ENCODE data around the gene ASB3. TPM values are rescaled to one million over a fixed set of nuclear protein-coding genes. Genes with fewer than 3 reads are reported as not detected.

The ASB3 gene
- total and polyA plus RNA-seq, 4 donors = 2.7 to 13.6 (median 8.7) TPM

GRCh38 chr2:53737091-53737490 lies 49.7 kb downstream of the ASB3 start:
- Histone ChIP-seq H3K4me1 (ENCODE audit: control insufficient read depth in 4 of 4, insufficient read depth in 4 of 4, low read length in 3 of 4) (peaks cover 0 to 7% (median 4%) of the 10 kb centered on the region in 4 donors), H3K9me3 (ENCODE audit: control insufficient read depth in 4 of 4, low read length in 3 of 4) (no peaks in the 10 kb centered on the region), H3K9ac (ENCODE audit: low read depth in 1 of 2, low read length in 2 of 2) (no peak overlapping the region), H3K36me3 (ENCODE audit: control insufficient read depth in 4 of 4, insufficient read depth in 3 of 4, low read depth in 1 of 4, low read length in 3 of 4) (peaks cover 0 to 1% (median 0%) of the 10 kb centered on the region in 4 donors), H3K4me3 (ENCODE audit: low read depth in 1 of 3, low read length in 3 of 3) (no peak overlapping the region), H3K27me3 (ENCODE audit: control insufficient read depth in 4 of 4, insufficient read depth in 4 of 4, low read length in 3 of 4) (no peaks in the 10 kb centered on the region), H3K27ac (ENCODE audit: low read depth in 1 of 2, low read length in 2 of 2) (no peak overlapping the region)
- 96% methylated on average over 5 of the region's 5 CpGs for WGBS
- DNase-seq (ENCODE audit: low spot score) = no peak
- no peak for TF ChIP-seq HNF4G (IDR thresholded peaks at IDR 0.05)
- no peak for TF ChIP-seq FOXA1 (IDR thresholded peaks at IDR 0.05)
- no peak for TF ChIP-seq RAD21 (IDR thresholded peaks at IDR 0.05)
- no peak for TF ChIP-seq ZBTB33 (IDR thresholded peaks at IDR 0.05)
- TF ChIP-seq, protein P1, sequence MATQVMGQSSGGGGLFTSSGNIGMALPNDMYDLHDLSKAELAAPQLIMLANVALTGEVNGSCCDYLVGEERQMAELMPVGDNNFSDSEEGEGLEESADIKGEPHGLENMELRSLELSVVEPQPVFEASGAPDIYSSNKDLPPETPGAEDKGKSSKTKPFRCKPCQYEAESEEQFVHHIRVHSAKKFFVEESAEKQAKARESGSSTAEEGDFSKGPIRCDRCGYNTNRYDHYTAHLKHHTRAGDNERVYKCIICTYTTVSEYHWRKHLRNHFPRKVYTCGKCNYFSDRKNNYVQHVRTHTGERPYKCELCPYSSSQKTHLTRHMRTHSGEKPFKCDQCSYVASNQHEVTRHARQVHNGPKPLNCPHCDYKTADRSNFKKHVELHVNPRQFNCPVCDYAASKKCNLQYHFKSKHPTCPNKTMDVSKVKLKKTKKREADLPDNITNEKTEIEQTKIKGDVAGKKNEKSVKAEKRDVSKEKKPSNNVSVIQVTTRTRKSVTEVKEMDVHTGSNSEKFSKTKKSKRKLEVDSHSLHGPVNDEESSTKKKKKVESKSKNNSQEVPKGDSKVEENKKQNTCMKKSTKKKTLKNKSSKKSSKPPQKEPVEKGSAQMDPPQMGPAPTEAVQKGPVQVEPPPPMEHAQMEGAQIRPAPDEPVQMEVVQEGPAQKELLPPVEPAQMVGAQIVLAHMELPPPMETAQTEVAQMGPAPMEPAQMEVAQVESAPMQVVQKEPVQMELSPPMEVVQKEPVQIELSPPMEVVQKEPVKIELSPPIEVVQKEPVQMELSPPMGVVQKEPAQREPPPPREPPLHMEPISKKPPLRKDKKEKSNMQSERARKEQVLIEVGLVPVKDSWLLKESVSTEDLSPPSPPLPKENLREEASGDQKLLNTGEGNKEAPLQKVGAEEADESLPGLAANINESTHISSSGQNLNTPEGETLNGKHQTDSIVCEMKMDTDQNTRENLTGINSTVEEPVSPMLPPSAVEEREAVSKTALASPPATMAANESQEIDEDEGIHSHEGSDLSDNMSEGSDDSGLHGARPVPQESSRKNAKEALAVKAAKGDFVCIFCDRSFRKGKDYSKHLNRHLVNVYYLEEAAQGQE (IDR thresholded peaks at IDR 0.05) = no peak
- TF ChIP-seq JUND (IDR thresholded peaks at IDR 0.05) = no peak
- no peak for TF ChIP-seq GABPA (IDR thresholded peaks at IDR 0.05 in 1 of 2, conservative IDR thresholded peaks at IDR 0.05 in 1 of 2)
- TF ChIP-seq HNF4A (conservative IDR thresholded peaks at IDR 0.05) = no peak
- no peak for TF ChIP-seq SP1 (IDR thresholded peaks at IDR 0.05)
- TF ChIP-seq RXRA (IDR thresholded peaks at IDR 0.05) = no peak
- no peak for TF ChIP-seq FOXA2 (IDR thresholded peaks at IDR 0.05)
- TF ChIP-seq, protein P2, sequence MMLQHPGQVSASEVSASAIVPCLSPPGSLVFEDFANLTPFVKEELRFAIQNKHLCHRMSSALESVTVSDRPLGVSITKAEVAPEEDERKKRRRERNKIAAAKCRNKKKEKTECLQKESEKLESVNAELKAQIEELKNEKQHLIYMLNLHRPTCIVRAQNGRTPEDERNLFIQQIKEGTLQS (IDR thresholded peaks at IDR 0.05) = no peak
- TF ChIP-seq TAF1 (conservative IDR thresholded peaks at IDR 0.05) = no peak
- TF ChIP-seq, protein P3, sequence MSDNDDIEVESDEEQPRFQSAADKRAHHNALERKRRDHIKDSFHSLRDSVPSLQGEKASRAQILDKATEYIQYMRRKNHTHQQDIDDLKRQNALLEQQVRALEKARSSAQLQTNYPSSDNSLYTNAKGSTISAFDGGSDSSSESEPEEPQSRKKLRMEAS (IDR thresholded peaks at IDR 0.05) = no peak
- no peak for TF ChIP-seq YY1 (IDR thresholded peaks at IDR 0.05)
- TF ChIP-seq CTCF (IDR thresholded peaks at IDR 0.05; ENCODE audit: low read depth, low read length, missing input control) = no peak
- no peak for TF ChIP-seq EGR1 (IDR thresholded peaks at IDR 0.05; ENCODE audit: low read depth in 2 of 2)
- no peak for TF ChIP-seq NR2F2 (IDR thresholded peaks at IDR 0.05)
